HEK293T (cell line): ENCODE data around the gene PPIL4.

Experiments
- FOXM1 ChIP-seq: fragments of 450-650 bp; IDR thresholded peaks from 2 replicates; pipeline ENCODE4 v1.6.1; 2017; ENCODE audit warnings: mild to moderate bottlenecking, borderline replicate concordance
- L3MBTL2 ChIP-seq: fragments of 450-650 bp; conservative IDR thresholded peaks from 2 replicates; pipeline ENCODE4 v1.6.1; 2016; ENCODE audit warnings: mild to moderate bottlenecking
- SUZ12 ChIP-seq: fragments of 450-650 bp; IDR thresholded peaks from 2 replicates; pipeline ENCODE4 v1.6.1; 2016; ENCODE audit warnings: mild to moderate bottlenecking
- TARDBP ChIP-seq: fragments of 450-650 bp; IDR thresholded peaks from 2 replicates; pipeline ENCODE4 v1.6.1; 2016
- ZNF384 ChIP-seq: fragments of 450-650 bp; IDR thresholded peaks from 2 replicates; pipeline ENCODE4 v1.6.1; 2016

GRCh38 chr6:149458196-149458595, 87.6 kb downstream of the PPIL4 start:
- TF ChIP-seq SUZ12 (no peak), ZNF384 (no peak), TARDBP (no peak), L3MBTL2 (no peak), FOXM1 (no peak)
